Renal cortical epithelial cell (primary cell): ENCODE data around the gene CSNK2A2. TPM values are rescaled to one million over a fixed set of nuclear protein-coding genes. Genes with fewer than 3 reads are reported as not detected.

Source experiments
- DNase-seq: peaks from one replicate; pipeline ENCODE4 v3.0.0-alpha.2; 2011; ENCODE audit warnings: low read depth
- total RNA-seq: library from RNA; depleted of rRNA; stranded (reverse); fragments of >200 nt; gene quantifications from 2 replicates; pipeline ENCODE4 v1.2.3, GENCODE V29; 2014

CSNK2A2 gene
- 27.1 and 73.6 TPM in 2 replicates for total RNA-seq

GRCh38 chr16:58198022-58198683, at the start of gene CSNK2A2:
Gene CSNK2A2, minus strand, starts transcription at chr16:58198106. Its CDS starts 370 bp downstream, at chr16:58197736.
- DNase-seq: peak; percentile 25

DNA sequence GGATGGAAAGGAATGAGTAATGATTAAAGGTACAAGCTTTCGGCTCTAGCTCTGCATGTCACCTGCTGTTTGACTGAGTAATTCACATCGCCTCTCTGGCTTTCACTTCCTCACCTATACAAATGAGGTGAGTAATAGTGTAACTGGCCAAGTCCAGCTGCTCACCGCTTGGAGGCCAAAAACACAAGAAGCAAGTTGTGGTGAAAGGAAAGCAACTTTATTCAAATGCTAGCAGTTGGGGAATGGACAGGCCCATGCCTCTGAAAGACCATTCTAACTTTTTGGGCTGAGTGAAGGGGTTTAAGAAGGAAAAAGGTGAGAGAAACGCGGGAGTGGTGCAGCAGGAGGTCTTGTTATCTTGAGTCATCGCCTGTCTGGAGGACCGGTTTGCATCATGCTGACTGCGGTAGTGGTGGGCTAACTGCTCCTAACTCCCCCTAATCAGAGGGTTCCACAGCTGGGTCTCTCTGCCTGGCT, 45.7 kb upstream of the CSNK2A2 start:
- DNase-seq: peak; percentile 58

- no peak for DNase-seq
Observed at GRCh38 chr16:58236831-58237230, 38.9 kb upstream of the CSNK2A2 start.

DNA sequence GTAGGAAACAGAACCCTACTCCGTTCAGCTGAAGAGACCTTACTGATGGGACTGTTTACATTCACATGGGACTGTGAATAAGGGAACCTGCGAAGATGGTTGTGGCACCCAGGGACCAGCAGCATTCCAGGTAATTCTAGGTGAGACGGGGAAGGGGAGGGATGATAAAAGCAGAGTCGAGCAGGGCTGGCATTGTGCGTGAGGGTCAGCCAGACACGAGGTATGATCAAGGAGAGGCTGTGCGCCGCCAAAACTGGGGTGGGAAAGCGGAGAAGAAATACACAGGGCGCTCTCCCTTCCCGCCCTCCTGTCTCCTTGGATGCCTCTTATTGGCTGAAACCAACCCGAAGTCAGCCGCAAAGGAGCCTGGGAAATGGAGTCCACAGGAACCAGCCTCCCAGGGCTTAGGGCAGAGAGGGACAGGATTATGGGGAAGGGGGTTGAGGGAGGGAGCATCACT, 38.4 kb upstream of the CSNK2A2 start:
- peak; percentile 45 for DNase-seq

DNA sequence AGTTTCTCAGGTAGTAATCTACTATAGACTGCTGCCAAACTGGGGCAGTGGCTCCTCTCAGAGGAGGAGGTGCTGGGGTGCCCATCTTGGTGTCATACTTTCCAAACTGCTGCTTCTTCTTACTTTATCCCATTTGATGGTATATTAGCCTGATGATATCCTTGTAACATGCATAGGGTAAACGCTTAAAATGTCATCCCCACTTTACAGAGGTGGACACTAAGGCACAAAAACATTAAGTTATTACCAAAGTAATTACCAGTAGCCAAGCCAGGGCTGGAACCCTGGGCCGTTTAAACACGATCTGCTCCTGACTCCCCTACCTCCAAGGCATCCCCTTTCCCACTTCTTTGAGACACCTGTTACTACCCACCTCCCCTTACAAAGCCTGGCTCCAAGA, 37.8 kb upstream of the CSNK2A2 start:
- DNase-seq: no peak

GRCh38 chr16:58234831-58235595, 37.1 kb upstream of the CSNK2A2 start:
- no peak for DNase-seq

GRCh38 chr16:58230259-58230658, 32.4 kb upstream of the CSNK2A2 start:
- no peak for DNase-seq

DNA sequence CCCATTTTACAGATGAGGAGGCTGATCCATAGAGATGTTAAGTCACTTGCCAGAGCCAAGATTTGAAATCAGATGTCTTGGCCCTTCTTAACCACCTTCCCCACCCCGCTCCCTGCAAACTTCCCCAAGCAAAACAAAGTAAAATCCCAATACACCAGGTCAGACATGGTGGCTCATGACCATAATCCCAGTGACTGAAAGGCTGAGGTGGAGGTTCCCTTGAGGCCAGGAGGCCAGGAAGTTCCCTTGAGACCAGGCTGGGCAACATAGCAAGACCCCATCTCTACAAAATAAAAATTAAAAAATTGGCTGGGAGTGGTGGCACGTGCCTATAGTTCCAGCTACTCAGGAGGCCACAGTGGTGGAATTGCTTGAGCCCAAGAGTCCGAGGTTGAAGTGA, 28.9 kb upstream of the CSNK2A2 start:
- DNase-seq: no peak

DNA sequence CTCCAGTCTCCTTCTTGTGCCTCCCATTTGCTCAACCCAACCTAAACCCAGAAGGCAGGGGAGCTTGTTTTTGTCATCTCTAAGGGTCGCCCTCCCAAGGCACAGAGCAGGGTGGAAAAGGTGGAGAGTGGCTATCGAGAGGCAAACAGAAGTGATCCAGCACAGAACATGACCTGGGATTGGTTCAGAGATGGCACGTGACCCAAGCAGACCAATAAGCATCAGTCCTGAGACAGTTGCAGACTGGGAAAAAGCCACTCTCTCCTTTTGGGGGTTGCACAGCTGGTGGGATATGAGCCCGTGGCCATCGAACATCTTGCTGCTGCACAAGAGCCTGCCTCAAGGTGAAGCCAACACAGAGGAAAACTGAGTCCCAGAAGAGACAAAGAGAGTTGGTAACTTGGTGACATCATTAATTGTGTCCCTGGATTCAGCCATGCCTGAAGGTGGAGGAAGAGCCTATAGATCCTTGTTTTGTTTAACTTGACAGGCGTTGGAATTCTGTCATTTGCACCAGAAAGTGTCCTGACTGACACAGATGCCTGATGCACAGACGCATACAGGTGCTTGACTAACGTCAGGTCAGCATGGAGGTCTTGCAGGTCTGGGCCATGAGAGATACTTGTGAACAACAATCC, 28.2 kb upstream of the CSNK2A2 start:
- DNase-seq: no peak

GRCh38 chr16:58222532-58223316, 24.8 kb upstream of the CSNK2A2 start:
- DNase-seq: peak; percentile 7

GRCh38 chr16:58219432-58219831, 21.5 kb upstream of the CSNK2A2 start:
- DNase-seq: no peak

DNA sequence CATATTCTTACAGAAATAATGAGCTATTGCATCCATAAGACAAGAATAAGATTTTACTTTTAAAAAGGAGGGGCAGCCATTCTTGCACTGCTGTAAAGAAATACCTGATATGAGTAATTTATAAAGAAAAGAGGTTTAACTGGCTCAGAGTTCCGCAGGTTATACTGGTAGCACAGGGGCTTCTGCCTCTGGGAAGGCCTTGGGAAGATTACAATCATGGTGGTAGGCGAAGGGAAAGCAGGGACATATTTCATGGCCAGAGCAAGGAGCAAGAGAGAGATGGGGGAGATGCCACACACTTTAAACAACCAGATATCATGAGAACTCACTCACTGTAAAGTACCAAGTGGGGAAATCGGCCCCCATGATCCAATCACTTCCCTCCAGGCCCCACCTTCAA, 20.9 kb upstream of the CSNK2A2 start:
- DNase-seq: no peak

- DNase-seq: no peak
Observed at GRCh38 chr16:58217311-58217925, 19.5 kb upstream of the CSNK2A2 start.

- DNase-seq: no peak
Observed at GRCh38 chr16:58212824-58213655, 15.1 kb upstream of the CSNK2A2 start.

- DNase-seq: no peak
Observed at GRCh38 chr16:58211846-58212245, 13.9 kb upstream of the CSNK2A2 start.

- DNase-seq: no peak
Observed at GRCh38 chr16:58211245-58211644, 13.3 kb upstream of the CSNK2A2 start.

DNA sequence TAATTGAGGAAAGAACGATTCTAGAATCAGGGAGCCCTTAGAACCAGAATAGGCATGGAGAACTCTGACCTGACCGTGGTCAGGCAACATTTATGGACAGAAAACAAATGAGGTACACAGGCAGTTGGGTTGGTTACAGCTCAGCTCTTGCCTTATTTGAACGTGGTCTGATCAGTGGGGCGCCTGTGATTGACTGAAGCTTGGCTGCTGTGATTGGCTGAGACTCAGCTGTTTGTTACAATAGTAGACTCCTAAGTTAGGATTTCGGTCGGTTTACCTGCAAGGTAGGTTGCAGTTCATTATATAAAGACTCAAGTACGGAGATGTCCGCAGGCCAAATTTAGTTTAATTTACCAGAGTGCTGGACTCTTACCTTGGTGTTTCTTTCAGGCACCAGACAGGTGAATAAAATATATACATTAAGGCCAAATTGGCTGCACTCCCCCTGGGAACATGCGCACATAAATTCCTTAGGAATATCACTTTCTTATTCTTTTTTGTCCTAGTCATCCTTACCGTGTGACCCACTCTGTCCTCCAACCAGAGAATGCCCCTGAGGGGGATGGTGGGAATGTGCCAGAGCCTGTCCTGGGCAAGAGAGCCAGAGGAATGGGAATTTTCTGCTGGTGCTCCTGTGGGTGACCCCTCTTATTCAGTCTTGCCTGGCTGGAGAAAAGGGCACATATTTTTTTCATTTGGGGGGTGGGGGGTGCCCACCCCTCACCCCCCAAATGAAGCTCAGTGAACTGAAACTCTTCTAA, 7.5 kb upstream of the CSNK2A2 start:
- no peak for DNase-seq

- DNase-seq: no peak
Observed at GRCh38 chr16:58201163-58201562, 3.3 kb upstream of the CSNK2A2 start.

- DNase-seq: no peak
Observed at GRCh38 chr16:58200004-58200797, 2.3 kb upstream of the CSNK2A2 start.
